ENCODE data around the gene EIF5.

DNA sequence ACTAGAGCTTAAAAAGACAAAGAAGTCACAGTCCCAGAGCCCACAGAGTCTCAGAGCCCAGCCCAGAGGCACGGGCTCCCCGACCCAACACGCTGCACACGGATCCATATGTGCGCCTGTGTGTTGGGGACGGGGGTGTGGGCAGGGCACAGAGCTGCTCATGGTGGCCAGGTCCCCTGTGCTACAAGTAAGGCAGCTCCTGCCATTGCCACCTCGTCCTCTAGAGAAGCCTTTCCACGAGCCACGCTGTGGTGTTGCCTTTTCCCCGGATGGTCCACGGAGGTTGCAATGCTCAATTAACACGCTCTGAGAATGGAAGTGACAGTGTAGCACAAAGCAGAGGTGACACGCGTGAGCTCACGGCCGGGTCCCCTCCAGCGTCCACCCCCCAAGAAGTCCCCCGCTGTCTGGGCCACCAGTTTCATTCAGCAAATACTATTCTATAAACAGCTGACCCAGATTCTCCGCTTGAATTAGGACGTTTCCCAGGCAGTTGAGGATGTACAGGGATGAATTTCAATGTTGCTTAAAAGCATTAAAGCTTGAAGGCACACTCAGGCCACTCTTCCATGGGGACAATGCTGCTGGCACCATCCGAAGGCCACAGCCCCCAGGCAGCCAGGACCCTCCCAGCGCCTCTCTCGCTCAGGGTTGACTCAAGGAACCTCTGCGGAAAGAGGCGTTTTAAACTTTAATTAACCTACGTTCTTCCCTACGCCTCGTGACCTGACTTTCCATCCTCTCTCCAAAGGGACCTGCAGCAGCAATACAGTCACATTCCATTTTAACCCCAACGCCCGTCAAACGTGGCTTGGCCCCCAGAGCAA lies 22.7 kb upstream of the EIF5 start:
- no peak for TF ChIP-seq POLR2AphosphoS5 (IDR thresholded peaks at IDR 0.05; ENCODE audit: borderline replicate concordance, low read depth, low read length)
- no peak for TF ChIP-seq EZH2 (IDR thresholded peaks at IDR 0.05)
- no peak for TF ChIP-seq FOXP2 (optimal IDR thresholded peaks at IDR 0.05; ENCODE audit: control extremely low read depth, extremely low read length, insufficient read depth)
